ENCODE results near the gene SRD5A1. TPM values are rescaled to one million over a fixed set of nuclear protein-coding genes. Genes with fewer than 3 reads are reported as not detected.

The SRD5A1 gene
- polyA plus RNA-seq, 4 donors: 7.5 to 16.6 (median 11.9) TPM

- FAIRE-seq: no peak
- Histone ChIP-seq H3K27me3 (ENCODE audit: control insufficient read depth in 3 of 3, insufficient read depth in 3 of 3, low read length in 3 of 3) (peaks cover 0 to 5% (median 0%) of the 10 kb centered on the region in 3 donors), H3K4me1 (ENCODE audit: control insufficient read depth in 3 of 3, insufficient read depth in 2 of 3, low read depth in 1 of 3, low read length in 2 of 3) (no peaks in the 10 kb centered on the region), H3K27ac (ENCODE audit: low read depth in 1 of 3, low read length in 2 of 3) (no peak overlapping the region), H3K9me3 (ENCODE audit: control insufficient read depth in 2 of 2, insufficient read depth in 1 of 2, low read depth in 1 of 2, low read length in 1 of 2) (peaks cover 0 to 6% of the 10 kb centered on the region in 2 donors), H3K4me3 (ENCODE audit: low read depth in 1 of 3, low read length in 3 of 3) (no peak overlapping the region), H3K36me3 (ENCODE audit: control insufficient read depth in 3 of 3, insufficient read depth in 2 of 3, low read depth in 1 of 3, low read length in 3 of 3) (no peaks in the 10 kb centered on the region)
- DNase-seq: no peak
- WGBS, 3 donors: 42 to 67% (median 60%) methylated on average over 2 of the region's 2 CpGs
These were observed 42.7 kb upstream of the SRD5A1 start for GRCh38 chr5:6590581-6590980.

GRCh38 chr5:6591671-6592288 is 41.5 kb upstream of the SRD5A1 start:
- H3K27ac ChIP-seq (ENCODE audit: low read depth in 1 of 3, low read length in 2 of 3): no peak overlapping the region
- WGBS, 3 donors: 81 to 89% (median 87%) methylated on average over 12 of the region's 12 CpGs
- no peak for FAIRE-seq

DNA sequence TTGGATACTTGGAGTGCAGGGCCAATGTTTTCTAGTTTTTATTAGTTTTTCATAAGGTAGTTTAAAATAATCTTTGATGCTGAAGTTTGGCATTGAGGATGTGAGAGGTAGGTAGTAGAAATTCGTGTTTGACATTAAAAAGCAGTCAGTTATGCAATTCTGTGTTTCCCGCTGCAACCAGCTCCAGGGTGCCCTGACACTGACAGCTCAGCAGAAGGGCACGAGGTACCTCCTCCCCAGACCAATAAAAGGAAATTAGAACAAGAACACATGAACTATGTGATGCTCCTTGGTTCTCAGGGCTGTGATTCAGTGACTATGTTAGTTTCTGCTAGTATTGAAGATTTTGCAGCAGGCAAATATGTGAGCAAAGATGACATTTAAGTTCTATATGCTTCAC is 40.6 kb upstream of the SRD5A1 start:
- DNase-seq: no peak

More at GRCh38 chr5:6591671-6592288, 41.5 kb upstream of the SRD5A1 start:
- H3K4me1 ChIP-seq (ENCODE audit: control insufficient read depth in 3 of 3, insufficient read depth in 2 of 3, low read depth in 1 of 3, low read length in 2 of 3): no peaks in the 10 kb centered on the region
- peaks cover 0 to 5% (median 0%) of the 10 kb centered on the region in 3 donors for H3K27me3 ChIP-seq (ENCODE audit: control insufficient read depth in 3 of 3, insufficient read depth in 3 of 3, low read length in 3 of 3)
- H3K36me3 ChIP-seq (ENCODE audit: control insufficient read depth in 3 of 3, insufficient read depth in 2 of 3, low read depth in 1 of 3, low read length in 3 of 3): peaks cover 0 to 5% (median 0%) of the 10 kb centered on the region in 3 donors
- peaks cover 0 to 6% of the 10 kb centered on the region in 2 donors for H3K9me3 ChIP-seq (ENCODE audit: control insufficient read depth in 2 of 2, insufficient read depth in 1 of 2, low read depth in 1 of 2, low read length in 1 of 2)
- DNase-seq: no peak
- no peak overlapping the region for H3K4me3 ChIP-seq (ENCODE audit: low read depth in 1 of 3, low read length in 3 of 3)

GRCh38 chr5:6593148-6594016 is 39.9 kb upstream of the SRD5A1 start:
- Histone ChIP-seq H3K4me3 (ENCODE audit: low read depth in 1 of 3, low read length in 3 of 3) (no peak overlapping the region), H3K9me3 (ENCODE audit: control insufficient read depth in 2 of 2, insufficient read depth in 1 of 2, low read depth in 1 of 2, low read length in 1 of 2) (peaks cover 0 to 6% of the 10 kb centered on the region in 2 donors), H3K4me1 (ENCODE audit: control insufficient read depth in 3 of 3, insufficient read depth in 2 of 3, low read depth in 1 of 3, low read length in 2 of 3) (no peaks in the 10 kb centered on the region), H3K36me3 (ENCODE audit: control insufficient read depth in 3 of 3, insufficient read depth in 2 of 3, low read depth in 1 of 3, low read length in 3 of 3) (peaks cover 0 to 15% (median 0%) of the 10 kb centered on the region in 3 donors), H3K27me3 (ENCODE audit: control insufficient read depth in 3 of 3, insufficient read depth in 3 of 3, low read length in 3 of 3) (no peaks in the 10 kb centered on the region), H3K27ac (ENCODE audit: low read depth in 1 of 3, low read length in 2 of 3) (no peak overlapping the region)
- DNase-seq (peak in 1 of 2 donors; percentile 56), FAIRE-seq (no peak)
- 44 to 77% (median 64%) methylated on average over 14 of the region's 14 CpGs for WGBS, 3 donors

More for the DNA sequence above, 40.6 kb upstream of the SRD5A1 start:
- H3K27ac ChIP-seq (ENCODE audit: low read depth in 1 of 3, low read length in 2 of 3): no peak overlapping the region
- no peaks in the 10 kb centered on the region for H3K4me1 ChIP-seq (ENCODE audit: control insufficient read depth in 3 of 3, insufficient read depth in 2 of 3, low read depth in 1 of 3, low read length in 2 of 3)
- H3K9me3 ChIP-seq (ENCODE audit: control insufficient read depth in 2 of 2, insufficient read depth in 1 of 2, low read depth in 1 of 2, low read length in 1 of 2): peaks cover 0 to 6% of the 10 kb centered on the region in 2 donors
- no peak overlapping the region for H3K4me3 ChIP-seq (ENCODE audit: low read depth in 1 of 3, low read length in 3 of 3)
- no peak for FAIRE-seq
- no peaks in the 10 kb centered on the region for H3K27me3 ChIP-seq (ENCODE audit: control insufficient read depth in 3 of 3, insufficient read depth in 3 of 3, low read length in 3 of 3)
- 51 to 60% (median 57%) methylated on average over 3 of the region's 3 CpGs for WGBS, 3 donors
- peaks cover 0 to 10% (median 0%) of the 10 kb centered on the region in 3 donors for H3K36me3 ChIP-seq (ENCODE audit: control insufficient read depth in 3 of 3, insufficient read depth in 2 of 3, low read depth in 1 of 3, low read length in 3 of 3)

DNA sequence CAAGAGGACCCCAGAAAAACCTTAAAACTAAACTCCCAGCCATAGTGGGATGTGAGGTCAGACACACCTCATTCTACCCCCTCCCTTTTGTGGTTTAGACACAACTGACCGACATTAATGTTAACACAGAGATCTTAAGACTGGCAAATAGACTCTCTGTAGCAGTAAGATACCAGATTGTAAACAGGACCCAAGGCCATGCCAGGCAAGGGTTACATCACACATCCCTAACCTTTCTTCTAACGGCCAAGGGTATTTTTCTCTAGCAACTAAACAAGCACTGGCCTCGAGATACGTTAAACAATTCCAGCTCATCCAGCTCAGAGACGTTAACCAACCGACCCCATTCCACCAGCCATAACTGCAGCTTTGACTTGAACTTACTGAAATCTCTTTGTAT is 39.2 kb upstream of the SRD5A1 start:
- H3K27me3 ChIP-seq (ENCODE audit: control insufficient read depth in 3 of 3, insufficient read depth in 3 of 3, low read length in 3 of 3): no peaks in the 10 kb centered on the region
- peaks cover 0 to 19% (median 4%) of the 10 kb centered on the region in 3 donors for H3K36me3 ChIP-seq (ENCODE audit: control insufficient read depth in 3 of 3, insufficient read depth in 2 of 3, low read depth in 1 of 3, low read length in 3 of 3)
- 83 to 90% (median 85%) methylated on average over 6 of the region's 6 CpGs for WGBS, 3 donors
- H3K4me3 ChIP-seq (ENCODE audit: low read depth in 1 of 3, low read length in 3 of 3): no peak overlapping the region
- H3K4me1 ChIP-seq (ENCODE audit: control insufficient read depth in 3 of 3, insufficient read depth in 2 of 3, low read depth in 1 of 3, low read length in 2 of 3): no peaks in the 10 kb centered on the region
- FAIRE-seq (no peak), DNase-seq (no peak)
- H3K9me3 ChIP-seq (ENCODE audit: control insufficient read depth in 2 of 2, insufficient read depth in 1 of 2, low read depth in 1 of 2, low read length in 1 of 2): peaks cover 0 to 6% of the 10 kb centered on the region in 2 donors
- no peak overlapping the region for H3K27ac ChIP-seq (ENCODE audit: low read depth in 1 of 3, low read length in 2 of 3)

DNA sequence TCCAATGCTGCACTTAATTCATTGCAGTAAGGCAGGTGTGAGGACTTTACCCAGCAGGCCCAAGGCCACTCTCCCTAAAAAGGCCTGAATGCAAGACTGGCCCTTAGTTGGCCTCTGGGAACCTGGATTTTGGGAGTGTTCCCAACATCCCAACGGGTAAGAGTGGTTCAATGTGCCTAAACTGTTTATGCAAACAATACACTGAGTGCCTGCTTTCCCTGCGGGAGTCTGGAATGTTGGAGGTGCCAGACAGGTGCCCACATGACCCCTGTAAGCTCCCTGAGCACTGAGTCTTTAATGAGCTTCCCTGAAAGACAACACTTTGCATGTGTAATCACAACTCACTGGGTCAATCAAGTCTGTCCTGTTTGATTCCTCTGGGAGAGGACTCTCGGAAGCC is 37.8 kb upstream of the SRD5A1 start:
- Histone ChIP-seq H3K36me3 (ENCODE audit: control insufficient read depth in 3 of 3, insufficient read depth in 2 of 3, low read depth in 1 of 3, low read length in 3 of 3) (peaks cover 2 to 26% (median 10%) of the 10 kb centered on the region in 3 donors), H3K9me3 (ENCODE audit: control insufficient read depth in 2 of 2, insufficient read depth in 1 of 2, low read depth in 1 of 2, low read length in 1 of 2) (peaks cover 0 to 6% of the 10 kb centered on the region in 2 donors), H3K4me3 (ENCODE audit: low read depth in 1 of 3, low read length in 3 of 3) (no peak overlapping the region), H3K4me1 (ENCODE audit: control insufficient read depth in 3 of 3, insufficient read depth in 2 of 3, low read depth in 1 of 3, low read length in 2 of 3) (no peaks in the 10 kb centered on the region), H3K27ac (ENCODE audit: low read depth in 1 of 3, low read length in 2 of 3) (no peak overlapping the region), H3K27me3 (ENCODE audit: control insufficient read depth in 3 of 3, insufficient read depth in 3 of 3, low read length in 3 of 3) (no peaks in the 10 kb centered on the region)
- DNase-seq (no peak), FAIRE-seq (no peak)
- 77 to 78% (median 78%) methylated on average over 3 of the region's 3 CpGs for WGBS, 3 donors

DNA sequence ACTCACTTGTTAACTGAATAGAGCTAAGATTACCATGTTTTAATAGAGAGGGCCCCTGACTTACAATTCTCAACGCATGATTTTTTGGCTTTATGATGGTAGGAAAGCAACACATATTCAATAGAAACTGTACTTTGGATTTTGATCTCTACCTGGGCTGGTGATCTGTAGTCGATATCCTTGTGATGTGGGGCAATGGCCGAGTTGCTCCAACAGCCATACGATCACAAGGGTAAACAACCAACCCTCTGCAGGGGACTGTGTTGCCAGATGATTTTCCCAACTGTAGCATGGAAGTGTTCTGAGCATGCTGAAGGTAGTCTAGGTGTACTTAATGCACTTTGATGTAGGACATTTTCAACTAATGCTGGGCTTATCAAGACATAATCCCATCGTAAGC is 36.9 kb upstream of the SRD5A1 start:
- no peak overlapping the region for H3K27ac ChIP-seq (ENCODE audit: low read depth in 1 of 3, low read length in 2 of 3)
- H3K27me3 ChIP-seq (ENCODE audit: control insufficient read depth in 3 of 3, insufficient read depth in 3 of 3, low read length in 3 of 3): no peaks in the 10 kb centered on the region
- no peak for FAIRE-seq
- H3K36me3 ChIP-seq (ENCODE audit: control insufficient read depth in 3 of 3, insufficient read depth in 2 of 3, low read depth in 1 of 3, low read length in 3 of 3): peaks cover 5 to 33% (median 15%) of the 10 kb centered on the region in 3 donors
- H3K9me3 ChIP-seq (ENCODE audit: control insufficient read depth in 2 of 2, insufficient read depth in 1 of 2, low read depth in 1 of 2, low read length in 1 of 2): peaks cover 0 to 6% of the 10 kb centered on the region in 2 donors
- peak; percentile 31 to 37 for DNase-seq
- no peak overlapping the region for H3K4me3 ChIP-seq (ENCODE audit: low read depth in 1 of 3, low read length in 3 of 3)
- 41 to 84% (median 57%) methylated on average over 5 of the region's 5 CpGs for WGBS, 3 donors
- no peaks in the 10 kb centered on the region for H3K4me1 ChIP-seq (ENCODE audit: control insufficient read depth in 3 of 3, insufficient read depth in 2 of 3, low read depth in 1 of 3, low read length in 2 of 3)

GRCh38 chr5:6597557-6597956 is 35.7 kb upstream of the SRD5A1 start:
- Histone ChIP-seq H3K27ac (ENCODE audit: low read depth in 1 of 3, low read length in 2 of 3) (no peak overlapping the region), H3K9me3 (ENCODE audit: control insufficient read depth in 2 of 2, insufficient read depth in 1 of 2, low read depth in 1 of 2, low read length in 1 of 2) (peaks cover 0 to 6% of the 10 kb centered on the region in 2 donors), H3K27me3 (ENCODE audit: control insufficient read depth in 3 of 3, insufficient read depth in 3 of 3, low read length in 3 of 3) (no peaks in the 10 kb centered on the region), H3K4me1 (ENCODE audit: control insufficient read depth in 3 of 3, insufficient read depth in 2 of 3, low read depth in 1 of 3, low read length in 2 of 3) (no peaks in the 10 kb centered on the region), H3K36me3 (ENCODE audit: control insufficient read depth in 3 of 3, insufficient read depth in 2 of 3, low read depth in 1 of 3, low read length in 3 of 3) (peaks cover 10 to 43% (median 21%) of the 10 kb centered on the region in 3 donors), H3K4me3 (ENCODE audit: low read depth in 1 of 3, low read length in 3 of 3) (no peak overlapping the region)
- WGBS, 3 donors: 90 to 97% (median 96%) methylated on average over 6 of the region's 6 CpGs
- no peak for DNase-seq
- FAIRE-seq: no peak

Measured in small intestine (tissue), 7 donors.